Measurements from ENCODE around the gene KAZN.

The KAZN gene

DNA sequence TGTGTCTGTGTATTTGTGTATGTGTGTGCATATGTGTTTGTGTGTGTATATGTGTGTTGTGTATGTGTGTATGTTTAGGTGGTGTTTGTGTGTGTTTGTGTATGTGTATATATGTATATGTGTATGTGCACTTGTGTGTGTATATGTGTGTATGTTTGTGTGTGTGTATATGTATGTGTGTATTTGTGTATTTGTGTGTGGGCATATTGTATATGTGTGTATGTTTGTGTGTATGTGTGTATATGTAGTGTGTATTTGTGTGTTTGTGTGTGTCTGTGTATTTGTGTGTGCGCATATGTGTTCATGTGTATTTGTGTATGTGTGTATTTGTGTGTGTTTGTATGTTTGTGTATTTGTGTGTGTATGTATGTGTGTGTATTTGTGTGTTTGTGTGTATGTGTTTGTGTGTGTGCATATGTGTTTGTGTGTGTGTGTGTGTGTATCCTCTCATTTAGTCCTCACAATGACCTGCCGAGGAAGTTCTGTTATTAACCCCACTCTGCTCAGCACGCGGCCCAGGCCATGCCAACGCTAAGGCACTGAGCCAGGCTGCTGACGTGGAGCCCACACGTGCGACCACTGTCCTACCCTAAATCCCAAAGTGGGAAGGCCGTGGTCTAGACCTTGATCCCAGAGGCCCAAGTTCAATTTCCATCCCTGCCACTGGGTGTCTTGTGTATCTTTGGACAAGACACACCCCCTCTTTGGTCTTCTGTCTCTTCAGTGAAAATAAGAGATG, 511.8 kb downstream of the KAZN start:
- no peak for DNase-seq (ENCODE audit: low read depth)
- TF ChIP-seq, protein P1, sequence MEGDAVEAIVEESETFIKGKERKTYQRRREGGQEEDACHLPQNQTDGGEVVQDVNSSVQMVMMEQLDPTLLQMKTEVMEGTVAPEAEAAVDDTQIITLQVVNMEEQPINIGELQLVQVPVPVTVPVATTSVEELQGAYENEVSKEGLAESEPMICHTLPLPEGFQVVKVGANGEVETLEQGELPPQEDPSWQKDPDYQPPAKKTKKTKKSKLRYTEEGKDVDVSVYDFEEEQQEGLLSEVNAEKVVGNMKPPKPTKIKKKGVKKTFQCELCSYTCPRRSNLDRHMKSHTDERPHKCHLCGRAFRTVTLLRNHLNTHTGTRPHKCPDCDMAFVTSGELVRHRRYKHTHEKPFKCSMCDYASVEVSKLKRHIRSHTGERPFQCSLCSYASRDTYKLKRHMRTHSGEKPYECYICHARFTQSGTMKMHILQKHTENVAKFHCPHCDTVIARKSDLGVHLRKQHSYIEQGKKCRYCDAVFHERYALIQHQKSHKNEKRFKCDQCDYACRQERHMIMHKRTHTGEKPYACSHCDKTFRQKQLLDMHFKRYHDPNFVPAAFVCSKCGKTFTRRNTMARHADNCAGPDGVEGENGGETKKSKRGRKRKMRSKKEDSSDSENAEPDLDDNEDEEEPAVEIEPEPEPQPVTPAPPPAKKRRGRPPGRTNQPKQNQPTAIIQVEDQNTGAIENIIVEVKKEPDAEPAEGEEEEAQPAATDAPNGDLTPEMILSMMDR (conservative IDR thresholded peaks at IDR 0.05; ENCODE audit: low read depth, low read length) = no peak
- no peak overlapping the region for H3K4me3 ChIP-seq (ENCODE audit: low read length)

DNA sequence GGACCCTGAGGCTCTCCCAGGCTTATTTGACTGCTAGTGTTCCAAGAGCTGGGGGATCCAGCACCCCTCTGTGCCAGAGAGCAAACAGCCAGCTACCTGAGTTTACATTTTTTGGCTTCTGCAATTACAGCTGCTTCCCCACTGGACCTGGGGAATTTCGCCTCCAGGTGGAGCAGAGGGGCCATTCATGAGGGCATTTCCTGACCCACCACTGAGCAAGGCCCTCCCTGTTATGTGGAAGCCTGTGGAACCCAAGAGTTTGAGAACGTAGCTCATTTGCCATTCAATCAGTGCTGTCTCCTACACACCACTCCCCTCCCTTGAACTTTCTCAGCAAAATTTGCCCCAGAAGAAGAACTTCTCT, 512.4 kb downstream of the KAZN start:
- TF ChIP-seq, protein P1 (conservative IDR thresholded peaks at IDR 0.05; ENCODE audit: low read depth, low read length) = no peak
- no peak for DNase-seq (ENCODE audit: low read depth)
- H3K4me3 ChIP-seq (ENCODE audit: low read length) = no peak overlapping the region

DNA sequence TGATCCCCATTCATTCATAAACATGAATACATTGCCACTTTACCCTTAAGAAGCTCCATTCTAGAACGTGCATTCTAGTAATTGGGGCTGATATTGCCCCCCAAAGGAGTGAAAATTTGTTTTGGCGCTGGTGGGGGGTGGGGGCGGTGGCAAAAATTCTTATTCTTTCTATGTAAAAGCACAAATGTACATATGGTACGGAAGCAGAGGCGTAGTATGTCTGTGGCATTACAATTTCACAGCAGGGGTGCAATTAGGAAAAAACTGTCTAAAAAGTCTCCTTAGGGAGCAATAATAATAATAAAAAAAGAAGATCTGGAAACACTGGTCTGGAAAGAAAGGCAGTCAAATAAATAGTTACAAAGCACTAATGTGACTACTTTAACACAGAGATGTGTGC, 514.7 kb downstream of the KAZN start:
- DNase-seq (ENCODE audit: low read depth) = no peak

DNA sequence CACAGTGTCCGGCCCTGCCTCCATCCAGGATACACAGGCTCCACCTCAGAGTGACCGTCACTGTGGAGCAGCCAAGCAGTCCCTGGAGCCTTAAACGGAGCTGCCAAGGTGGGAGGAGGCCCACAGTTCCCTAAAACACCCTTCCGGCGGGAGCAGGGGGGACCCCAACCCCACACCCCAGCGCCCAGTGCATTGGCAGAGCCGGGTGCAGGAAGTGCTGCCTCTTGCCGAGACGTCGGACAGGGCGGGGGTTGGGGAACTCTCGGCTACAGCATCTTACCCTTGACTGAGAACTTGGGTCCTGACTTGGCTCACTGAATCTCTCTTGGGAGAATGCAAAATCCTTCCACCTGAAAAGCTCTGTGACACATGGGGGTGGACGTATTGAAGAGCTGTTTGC, 516.4 kb downstream of the KAZN start:
- TF ChIP-seq, protein P1 (conservative IDR thresholded peaks at IDR 0.05; ENCODE audit: low read depth, low read length) = no peak
- no peak for DNase-seq (ENCODE audit: low read depth)
- H3K4me3 ChIP-seq (ENCODE audit: low read length) = no peak overlapping the region

More for the DNA sequence above, 514.7 kb downstream of the KAZN start:
- no peak overlapping the region for H3K4me3 ChIP-seq (ENCODE audit: low read length)
- TF ChIP-seq, protein P1 (conservative IDR thresholded peaks at IDR 0.05; ENCODE audit: low read depth, low read length) = no peak

DNA sequence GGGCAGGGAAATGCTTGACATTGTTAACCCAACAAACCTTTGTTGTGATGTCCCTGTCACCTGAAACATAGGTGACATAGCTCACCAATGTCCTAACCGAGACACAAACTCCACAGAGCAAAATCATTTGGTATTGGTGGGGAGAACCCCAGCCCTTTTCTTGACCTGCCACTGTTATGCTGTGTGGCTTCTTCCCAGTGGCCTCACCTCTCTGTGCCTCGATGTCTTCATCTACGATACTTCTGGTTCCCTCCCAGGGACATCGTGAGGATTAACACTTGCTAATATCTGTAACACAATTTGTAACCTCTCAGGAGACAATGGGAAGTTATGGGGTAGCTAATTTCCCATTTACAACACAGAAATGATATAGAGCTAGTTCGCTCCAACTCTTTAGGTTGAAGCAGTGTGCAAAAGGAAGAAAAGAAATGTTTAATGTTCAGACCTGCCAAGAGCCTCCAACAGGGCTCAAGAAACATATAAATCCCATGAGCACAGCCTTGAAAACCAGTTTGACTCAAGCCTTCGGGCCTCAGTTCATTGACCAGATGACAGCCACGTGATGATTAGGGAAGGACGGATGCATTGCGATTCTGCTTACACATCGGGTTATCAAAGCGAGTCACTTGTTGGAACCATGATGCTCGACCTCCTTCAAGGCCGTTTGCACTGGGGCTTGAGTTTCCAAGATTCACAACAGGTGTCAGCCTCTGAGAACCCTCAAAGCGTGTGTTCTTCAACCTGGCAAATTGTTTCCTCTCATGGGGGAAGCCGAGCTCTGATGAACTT, 517.3 kb downstream of the KAZN start:
- DNase-seq (ENCODE audit: low read depth) = no peak
- TF ChIP-seq, protein P1 (conservative IDR thresholded peaks at IDR 0.05; ENCODE audit: low read depth, low read length) = no peak
- no peak overlapping the region for H3K4me3 ChIP-seq (ENCODE audit: low read length)

DNA sequence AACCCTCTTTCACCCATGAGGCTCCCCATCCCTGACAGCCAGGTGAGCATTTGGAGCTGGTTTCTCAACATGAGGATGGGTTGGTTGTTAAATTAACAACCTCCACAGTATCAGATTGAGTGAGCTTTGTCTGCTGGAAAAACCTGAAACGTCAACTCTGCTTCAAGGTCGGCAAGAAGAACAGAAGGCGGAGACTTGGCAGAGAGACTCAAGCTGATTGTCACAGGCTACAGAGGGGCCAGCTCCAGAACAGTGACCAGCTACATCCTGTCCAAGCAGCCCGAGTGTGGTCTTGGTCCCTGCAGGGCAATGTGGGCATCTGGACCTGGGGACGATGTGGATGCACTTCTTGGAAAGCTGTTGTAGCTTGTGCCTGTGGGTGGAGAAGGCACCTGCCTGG, 518.5 kb downstream of the KAZN start:
- DNase-seq (ENCODE audit: low read depth) = no peak
- H3K4me3 ChIP-seq (ENCODE audit: low read length) = no peak overlapping the region
- TF ChIP-seq, protein P1 (conservative IDR thresholded peaks at IDR 0.05; ENCODE audit: low read depth, low read length) = no peak
